ENCODE data around the gene EID3. TPM values are rescaled to one million over a fixed set of nuclear protein-coding genes. Genes with fewer than 3 reads are reported as not detected.
"Not testable (repeated sequence)": the region's sequence is repeated elsewhere in the genome, so short reads cannot be mapped to it uniquely, and the experiment has no call there.

The EID3 gene
- total RNA-seq, 1 experiment from 2014 or later, result 2.7 TPM

DNA sequence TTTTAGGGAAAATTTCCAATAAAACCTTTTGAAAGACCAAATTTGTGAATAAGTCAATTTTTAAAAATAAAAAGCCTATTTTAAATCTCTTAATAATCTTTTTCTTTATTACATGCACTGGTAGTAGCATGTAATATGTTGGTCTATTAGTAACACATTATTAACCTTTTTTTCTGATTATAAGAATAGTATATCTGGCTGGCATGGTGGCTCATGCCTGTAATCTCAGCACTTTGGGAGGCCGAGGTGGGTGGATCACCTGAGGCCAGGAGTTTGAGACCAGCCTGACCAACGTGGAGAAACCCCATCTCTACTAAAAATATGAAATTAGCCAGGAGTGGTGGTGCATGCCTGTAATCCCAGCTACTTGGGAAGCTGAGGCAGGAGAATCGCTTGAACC lies 28.7 kb downstream of the EID3 start:
- Histone ChIP-seq H3K4me1 (ENCODE audit: low read length) (peaks cover 23% of the 10 kb centered on the region), H3K79me2 (ENCODE audit: low read length) (peaks cover 29% of the 10 kb centered on the region), H3K36me3 (ENCODE audit: insufficient read depth, low read length) (peaks cover 60% of the 10 kb centered on the region; the same call in 1 of the 2 replicates)
- not testable (repeated sequence) for H2AFZ ChIP-seq (ENCODE audit: low read length); H3K9ac ChIP-seq (ENCODE audit: low read length); H4K20me1 ChIP-seq (ENCODE audit: insufficient read depth, low read depth, low read length); DNase-seq; H3K27me3 ChIP-seq (ENCODE audit: low read length); H3K27ac ChIP-seq (ENCODE audit: low read length); H3K4me3 ChIP-seq (ENCODE audit: low read length); H3K9me2 ChIP-seq (replicated peaks; ENCODE audit: insufficient read depth, low read length); H3K4me2 ChIP-seq (ENCODE audit: low read depth, low read length, poor library complexity, severe bottlenecking); H3K9me3 ChIP-seq (ENCODE audit: low read length)

GRCh38 chr12:104333692-104334255 lies 30.2 kb downstream of the EID3 start:
- peaks cover 16% of the 10 kb centered on the region for H3K4me1 ChIP-seq (ENCODE audit: low read length)
- no peak overlapping the region for H3K4me3 ChIP-seq (ENCODE audit: low read length)
- peaks cover 26% of the 10 kb centered on the region for H3K79me2 ChIP-seq (ENCODE audit: low read length)
- no peaks in the 10 kb centered on the region for H3K9me2 ChIP-seq (replicated peaks; ENCODE audit: insufficient read depth, low read length)
- no peak overlapping the region for H3K4me2 ChIP-seq (ENCODE audit: low read depth, low read length, poor library complexity, severe bottlenecking)
- 0 out of 2 replicates have a peak, but pooled peaks cover 3% of the 10 kb centered on the region for H4K20me1 ChIP-seq (ENCODE audit: insufficient read depth, low read depth, low read length)
- no peaks in the 10 kb centered on the region for H3K9me3 ChIP-seq (ENCODE audit: low read length)
- no peak overlapping the region for H3K9ac ChIP-seq (ENCODE audit: low read length)
- peaks cover 59% of the 10 kb centered on the region; the same call in 1 of the 2 replicates for H3K36me3 ChIP-seq (ENCODE audit: insufficient read depth, low read length)
- no peaks in the 10 kb centered on the region for H3K27me3 ChIP-seq (ENCODE audit: low read length)
- H2AFZ ChIP-seq (ENCODE audit: low read length), result no peak overlapping the region
- no peak overlapping the region for H3K27ac ChIP-seq (ENCODE audit: low read length)
- DNase-seq, result no peak

GRCh38 chr12:104334581-104334980 lies 31.0 kb downstream of the EID3 start:
- Histone ChIP-seq H4K20me1 (ENCODE audit: insufficient read depth, low read depth, low read length) (no peaks in the 10 kb centered on the region), H3K27ac (ENCODE audit: low read length) (no peak overlapping the region), H3K9me2 (replicated peaks; ENCODE audit: insufficient read depth, low read length) (no peaks in the 10 kb centered on the region), H3K9me3 (ENCODE audit: low read length) (no peaks in the 10 kb centered on the region), H3K27me3 (ENCODE audit: low read length) (no peaks in the 10 kb centered on the region), H3K9ac (ENCODE audit: low read length) (no peak overlapping the region), H3K4me1 (ENCODE audit: low read length) (peaks cover 8% of the 10 kb centered on the region), H3K36me3 (ENCODE audit: insufficient read depth, low read length) (peaks cover 56% of the 10 kb centered on the region), H2AFZ (ENCODE audit: low read length) (no peak overlapping the region), H3K4me3 (ENCODE audit: low read length) (no peak overlapping the region), H3K4me2 (ENCODE audit: low read depth, low read length, poor library complexity, severe bottlenecking) (no peak overlapping the region), H3K79me2 (ENCODE audit: low read length) (peaks cover 23% of the 10 kb centered on the region)
- no peak for DNase-seq

GRCh38 chr12:104336115-104336514 lies 32.6 kb downstream of the EID3 start:
- no peak for DNase-seq
- no peaks in the 10 kb centered on the region for H3K9me2 ChIP-seq (replicated peaks; ENCODE audit: insufficient read depth, low read length)
- peaks cover 69% of the 10 kb centered on the region for H3K36me3 ChIP-seq (ENCODE audit: insufficient read depth, low read length)
- H3K9me3 ChIP-seq (ENCODE audit: low read length), result no peaks in the 10 kb centered on the region
- no peak overlapping the region for H3K9ac ChIP-seq (ENCODE audit: low read length)
- no peaks in the 10 kb centered on the region for H3K27me3 ChIP-seq (ENCODE audit: low read length)
- H3K4me2 ChIP-seq (ENCODE audit: low read depth, low read length, poor library complexity, severe bottlenecking), result no peak overlapping the region
- H3K4me1 ChIP-seq (ENCODE audit: low read length), result no peaks in the 10 kb centered on the region
- no peak overlapping the region for H2AFZ ChIP-seq (ENCODE audit: low read length)
- no peaks in the 10 kb centered on the region for H4K20me1 ChIP-seq (ENCODE audit: insufficient read depth, low read depth, low read length)
- H3K79me2 ChIP-seq (ENCODE audit: low read length), result peaks cover 32% of the 10 kb centered on the region
- H3K4me3 ChIP-seq (ENCODE audit: low read length), result no peak overlapping the region
- no peak overlapping the region for H3K27ac ChIP-seq (ENCODE audit: low read length)

DNA sequence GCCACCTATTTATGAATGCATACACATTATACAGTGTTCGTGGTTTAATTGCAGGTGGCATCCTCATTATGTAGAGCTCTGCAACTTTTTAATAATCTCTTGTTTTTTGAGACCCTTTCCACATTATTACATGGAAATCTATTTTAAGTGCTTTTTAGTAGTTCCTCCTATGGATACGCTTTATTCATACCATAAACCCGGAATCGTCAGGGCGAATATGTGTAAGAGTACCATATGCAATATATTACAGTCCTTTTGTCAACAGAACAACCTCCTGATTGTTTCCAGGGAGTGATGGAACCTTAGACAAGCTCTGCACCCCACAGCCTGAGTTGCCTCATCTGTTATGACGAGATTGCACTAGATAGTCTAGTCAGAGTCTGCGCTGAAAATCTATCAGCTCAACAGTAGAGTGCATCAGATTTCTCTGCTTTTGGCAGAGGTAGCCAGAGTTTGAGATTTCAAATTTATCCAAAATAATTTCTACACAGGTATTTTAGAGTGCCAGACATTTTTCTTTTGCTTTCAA lies 33.6 kb downstream of the EID3 start:
- Histone ChIP-seq H3K9me2 (replicated peaks; ENCODE audit: insufficient read depth, low read length) (no peaks in the 10 kb centered on the region), H3K4me2 (ENCODE audit: low read depth, low read length, poor library complexity, severe bottlenecking) (no peak overlapping the region), H3K27ac (ENCODE audit: low read length) (no peak overlapping the region), H3K4me1 (ENCODE audit: low read length) (no peaks in the 10 kb centered on the region), H3K9me3 (ENCODE audit: low read length) (no peaks in the 10 kb centered on the region), H3K9ac (ENCODE audit: low read length) (no peak overlapping the region), H3K79me2 (ENCODE audit: low read length) (peaks cover 38% of the 10 kb centered on the region), H3K4me3 (ENCODE audit: low read length) (no peak overlapping the region), H2AFZ (ENCODE audit: low read length) (no peak overlapping the region), H3K27me3 (ENCODE audit: low read length) (no peaks in the 10 kb centered on the region), H4K20me1 (ENCODE audit: insufficient read depth, low read depth, low read length) (no peaks in the 10 kb centered on the region), H3K36me3 (ENCODE audit: insufficient read depth, low read length) (peaks cover 68% of the 10 kb centered on the region)
- no peak for DNase-seq

DNA sequence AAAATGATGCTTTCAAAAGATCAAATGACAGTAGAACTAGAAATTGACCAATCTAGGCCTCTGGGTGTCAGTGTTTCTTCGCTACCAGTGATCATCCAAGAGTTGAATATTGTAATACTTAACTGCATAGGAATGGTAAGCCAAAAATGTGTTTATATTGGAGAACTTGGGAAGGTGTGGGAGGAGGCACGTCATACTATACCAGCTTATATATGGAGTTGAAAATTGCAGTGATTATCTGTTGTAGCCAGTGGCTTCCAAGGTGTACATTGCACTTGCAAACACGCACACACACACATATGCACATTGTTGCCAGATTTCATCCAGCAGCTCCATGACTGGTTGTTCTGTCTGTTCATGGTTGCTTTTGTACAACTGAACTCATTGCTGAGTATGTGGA lies 36.1 kb downstream of the EID3 start:
- H3K36me3 ChIP-seq (ENCODE audit: insufficient read depth, low read length), result peaks cover 58% of the 10 kb centered on the region
- H3K79me2 ChIP-seq (ENCODE audit: low read length), result peaks cover 38% of the 10 kb centered on the region

DNA sequence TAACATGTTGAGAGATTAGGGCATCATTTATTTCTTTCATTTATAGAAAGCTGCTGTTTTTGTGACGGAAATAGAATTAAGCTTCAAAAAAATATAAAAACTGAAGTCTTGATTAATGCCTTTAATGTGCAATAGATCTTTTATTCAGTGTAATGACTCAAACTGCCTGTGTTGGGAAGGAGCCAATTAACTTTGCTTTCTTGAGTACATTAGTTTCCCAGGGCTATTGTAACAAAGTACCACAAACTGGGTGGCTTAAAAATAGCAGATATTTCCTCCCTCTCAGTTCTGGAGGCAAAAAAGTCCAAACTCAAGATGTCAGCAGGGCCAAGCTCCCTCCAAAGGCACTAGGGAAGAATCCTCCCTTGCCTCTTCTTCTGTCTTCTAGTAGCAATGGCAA lies 36.6 kb downstream of the EID3 start:
- no peak overlapping the region for H3K4me2 ChIP-seq (ENCODE audit: low read depth, low read length, poor library complexity, severe bottlenecking)
- H3K79me2 ChIP-seq (ENCODE audit: low read length), result peaks cover 34% of the 10 kb centered on the region
- H3K36me3 ChIP-seq (ENCODE audit: insufficient read depth, low read length), result peaks cover 55% of the 10 kb centered on the region
- H3K27ac ChIP-seq (ENCODE audit: low read length), result no peak overlapping the region
- no peaks in the 10 kb centered on the region for H3K9me3 ChIP-seq (ENCODE audit: low read length)
- no peaks in the 10 kb centered on the region for H3K9me2 ChIP-seq (replicated peaks; ENCODE audit: insufficient read depth, low read length)
- H3K4me1 ChIP-seq (ENCODE audit: low read length), result no peaks in the 10 kb centered on the region
- H3K9ac ChIP-seq (ENCODE audit: low read length), result no peak overlapping the region
- no peaks in the 10 kb centered on the region for H4K20me1 ChIP-seq (ENCODE audit: insufficient read depth, low read depth, low read length)
- DNase-seq, result no peak
- H2AFZ ChIP-seq (ENCODE audit: low read length), result no peak overlapping the region
- no peak overlapping the region for H3K4me3 ChIP-seq (ENCODE audit: low read length)
- no peaks in the 10 kb centered on the region for H3K27me3 ChIP-seq (ENCODE audit: low read length)

More for the DNA sequence above, 36.1 kb downstream of the EID3 start:
- Histone ChIP-seq H2AFZ (ENCODE audit: low read length) (no peak overlapping the region), H3K9ac (ENCODE audit: low read length) (no peak overlapping the region), H3K9me3 (ENCODE audit: low read length) (no peaks in the 10 kb centered on the region), H3K27me3 (ENCODE audit: low read length) (no peaks in the 10 kb centered on the region), H3K4me1 (ENCODE audit: low read length) (no peaks in the 10 kb centered on the region), H3K4me3 (ENCODE audit: low read length) (no peak overlapping the region), H4K20me1 (ENCODE audit: insufficient read depth, low read depth, low read length) (no peaks in the 10 kb centered on the region), H3K4me2 (ENCODE audit: low read depth, low read length, poor library complexity, severe bottlenecking) (no peak overlapping the region), H3K27ac (ENCODE audit: low read length) (no peak overlapping the region), H3K9me2 (replicated peaks; ENCODE audit: insufficient read depth, low read length) (no peaks in the 10 kb centered on the region)
- no peak for DNase-seq

DNA sequence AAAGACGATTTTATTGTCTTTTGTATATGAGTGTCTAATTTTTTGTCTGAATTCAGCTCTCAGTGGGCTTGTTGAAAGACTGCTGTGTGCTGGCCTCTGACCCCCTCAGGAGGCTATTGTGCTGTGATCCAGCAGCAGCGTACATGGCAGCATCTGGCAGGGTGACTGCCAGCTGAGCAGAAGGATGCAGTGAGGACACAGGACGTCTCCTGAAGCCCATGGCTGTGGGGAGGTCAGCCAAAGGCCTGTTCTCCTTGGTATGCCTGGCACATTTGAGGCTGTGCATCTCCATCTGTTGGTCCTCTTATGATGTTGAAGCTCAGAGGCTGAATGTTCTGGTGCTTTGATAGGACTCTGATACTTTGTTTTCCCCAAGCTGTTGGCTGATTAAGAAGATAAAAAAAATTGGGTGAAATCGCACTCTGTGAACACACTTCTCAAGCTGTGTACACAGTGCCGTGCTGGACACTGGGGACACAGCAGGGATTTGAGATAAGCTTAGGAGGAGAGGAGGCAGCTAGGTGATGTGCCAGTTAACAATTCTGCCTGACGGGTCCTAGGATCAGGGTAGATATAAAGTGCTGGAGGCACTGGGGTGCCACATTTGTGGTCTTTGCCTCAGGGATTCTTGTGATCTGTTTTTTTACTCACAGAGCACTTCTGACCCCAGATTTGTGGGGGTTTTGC lies 37.5 kb downstream of the EID3 start:
- H3K36me3 ChIP-seq (ENCODE audit: insufficient read depth, low read length), result peaks cover 51% of the 10 kb centered on the region
- DNase-seq, result no peak
- H3K4me3 ChIP-seq (ENCODE audit: low read length), result no peak overlapping the region
- no peaks in the 10 kb centered on the region for H3K9me2 ChIP-seq (replicated peaks; ENCODE audit: insufficient read depth, low read length)
- no peaks in the 10 kb centered on the region for H3K9me3 ChIP-seq (ENCODE audit: low read length)
- H3K27me3 ChIP-seq (ENCODE audit: low read length), result no peaks in the 10 kb centered on the region
- H2AFZ ChIP-seq (ENCODE audit: low read length), result no peak overlapping the region
- H3K27ac ChIP-seq (ENCODE audit: low read length), result no peak overlapping the region
- H3K4me2 ChIP-seq (ENCODE audit: low read depth, low read length, poor library complexity, severe bottlenecking), result no peak overlapping the region
- H3K79me2 ChIP-seq (ENCODE audit: low read length), result peaks cover 33% of the 10 kb centered on the region
- H3K9ac ChIP-seq (ENCODE audit: low read length), result no peak overlapping the region
- no peaks in the 10 kb centered on the region for H3K4me1 ChIP-seq (ENCODE audit: low read length)
- no peaks in the 10 kb centered on the region for H4K20me1 ChIP-seq (ENCODE audit: insufficient read depth, low read depth, low read length)
